GM19467 (cell line): ENCODE measurements around the gene FAM72D.
"Not testable (repeated sequence)": the region's sequence is repeated elsewhere in the genome, so short reads cannot be mapped to it uniquely, and the experiment has no call there.

Experiments used
- ATAC-seq: cut with Tn5 transposase; IDR thresholded peaks from one replicate; pipeline ENCODE4 v1.9.1; 2021; ENCODE audit warnings: mild to moderate bottlenecking, moderate library complexity; ENCODE audit not compliant: unreplicated experiment

The FAM72D gene

DNA sequence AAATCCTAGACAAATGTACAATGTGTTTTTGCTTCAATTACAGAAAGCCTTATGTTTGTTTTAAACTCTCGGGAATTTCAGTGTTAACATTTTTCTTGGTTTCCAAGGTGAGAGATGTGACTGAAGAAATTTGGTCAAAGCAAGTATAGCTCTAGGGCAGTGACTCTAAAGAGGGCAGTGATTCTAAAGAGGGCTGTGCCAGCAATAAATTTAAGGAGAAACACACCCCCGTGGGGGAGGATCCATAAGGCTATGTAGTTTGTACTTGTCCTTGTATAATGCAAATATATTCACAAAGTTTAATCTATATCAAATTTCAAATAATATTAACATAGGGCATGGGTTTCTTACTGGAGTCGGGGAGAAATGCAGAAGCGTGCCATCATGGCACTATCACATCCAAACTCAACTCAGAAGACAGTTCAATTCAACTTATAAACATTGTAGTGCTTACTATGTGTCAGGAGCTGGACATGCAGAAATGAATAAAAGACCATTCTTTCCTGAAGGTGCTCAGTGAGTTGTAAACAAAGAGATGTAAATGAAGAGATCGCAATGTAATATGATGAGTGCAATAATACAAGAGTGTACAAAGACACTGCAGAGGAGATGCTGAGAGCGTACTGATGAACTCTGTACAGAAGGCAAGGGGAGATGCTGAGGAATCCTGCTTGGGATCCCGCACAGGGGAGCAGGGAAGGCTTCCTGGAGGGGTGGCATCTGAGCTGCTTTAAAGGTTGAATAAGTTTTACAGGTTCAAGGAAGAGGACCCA is 13.1 kb upstream of the FAM72D start:
- ATAC-seq, result not testable (repeated sequence)

GRCh38 chr1:145093517-145094149 is 2.1 kb upstream of the FAM72D start:
- not testable (repeated sequence) for ATAC-seq

DNA sequence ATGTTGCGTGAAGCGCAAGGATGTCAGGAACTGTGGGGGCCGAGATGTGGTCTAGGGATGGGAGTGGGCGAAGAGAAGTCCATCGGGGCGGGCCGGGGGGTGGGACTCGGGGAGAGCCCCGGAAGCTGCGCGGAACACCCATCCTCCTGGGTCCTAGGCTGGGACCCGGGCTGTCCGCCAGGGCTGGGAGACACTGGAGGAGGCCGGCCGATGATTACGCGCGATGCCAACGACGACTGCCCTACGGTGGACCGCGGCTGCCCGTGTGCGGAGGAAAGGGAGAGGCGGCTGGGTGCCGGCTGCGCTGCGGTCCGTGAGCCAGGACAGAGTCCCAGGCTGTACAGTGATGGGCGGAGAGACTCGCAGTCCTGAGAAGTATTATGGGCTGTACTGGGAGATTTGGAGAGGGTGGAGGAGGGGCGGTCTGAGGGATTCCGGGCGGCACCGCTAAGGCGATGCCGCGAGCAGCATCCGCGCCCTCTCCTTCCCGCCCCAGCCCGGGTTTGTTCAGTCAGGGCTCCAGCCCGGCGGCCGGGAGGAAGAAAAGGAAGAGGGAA is 1.0 kb upstream of the FAM72D start:
- ATAC-seq, result peak; percentile 5

DNA sequence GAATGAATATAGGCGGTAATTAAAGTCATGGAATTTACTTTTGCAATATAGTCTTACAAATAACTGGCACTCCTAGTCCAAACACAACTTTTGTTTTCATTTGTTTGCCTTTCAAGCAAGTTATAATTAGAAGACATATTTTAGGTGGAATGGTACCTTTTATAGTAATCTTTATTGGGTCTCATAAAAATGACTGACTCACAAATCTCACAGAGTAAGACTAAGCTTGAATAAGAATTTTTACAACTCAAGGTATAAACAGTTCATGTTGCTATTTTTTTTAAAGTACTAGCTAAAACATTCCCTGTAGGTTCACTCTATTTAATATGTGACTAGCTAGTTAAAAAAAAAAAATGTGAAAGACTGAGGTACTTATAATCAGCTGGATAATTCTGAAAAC is 6.0 kb downstream of the FAM72D start:
- not testable (repeated sequence) for ATAC-seq

DNA sequence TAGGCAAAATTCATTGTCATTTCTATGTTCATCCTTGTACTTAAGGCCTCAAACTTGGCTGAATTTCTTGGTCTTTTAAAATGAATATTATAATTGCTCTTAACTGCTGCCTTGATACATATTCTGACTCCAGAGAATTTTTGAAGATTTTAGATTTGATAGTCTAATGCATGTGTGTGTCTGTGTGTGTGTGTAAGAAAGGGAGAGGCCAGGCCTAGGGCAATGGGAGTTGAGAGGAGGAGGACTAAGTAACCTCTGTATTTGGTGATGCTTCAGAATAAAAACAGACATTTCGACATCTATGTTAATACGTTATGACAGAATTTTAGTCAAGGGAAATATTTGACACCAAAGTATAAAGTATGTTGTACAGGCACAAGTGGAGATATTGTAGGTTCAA is 7.5 kb downstream of the FAM72D start:
- not testable (repeated sequence) for ATAC-seq

GRCh38 chr1:145111674-145112073 is 15.9 kb downstream of the FAM72D start:
- not testable (repeated sequence) for ATAC-seq

DNA sequence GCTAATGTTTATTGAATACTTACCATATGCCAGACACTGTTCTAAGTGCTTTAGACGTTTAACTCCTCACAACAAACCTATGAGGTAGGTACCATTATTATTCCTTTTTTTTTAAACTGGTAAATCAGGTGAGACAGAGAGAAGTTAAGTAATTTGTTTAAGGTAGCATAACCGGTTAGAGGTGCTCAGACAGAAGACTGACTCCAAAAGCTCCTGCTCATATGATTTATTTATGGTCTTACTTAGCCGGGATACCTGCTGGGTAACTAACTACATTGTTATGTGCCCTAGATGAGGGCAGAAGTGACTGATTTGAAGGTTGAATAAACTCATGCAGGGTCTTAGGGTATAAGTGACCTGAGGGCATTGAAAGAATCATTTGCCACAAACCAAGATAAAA is 16.9 kb downstream of the FAM72D start:
- not testable (repeated sequence) for ATAC-seq

- not testable (repeated sequence) for ATAC-seq
These were observed 18.8 kb downstream of the FAM72D start for GRCh38 chr1:145114560-145115057.

GRCh38 chr1:145115587-145116493 is 20.1 kb downstream of the FAM72D start:
- ATAC-seq, result not testable (repeated sequence)

DNA sequence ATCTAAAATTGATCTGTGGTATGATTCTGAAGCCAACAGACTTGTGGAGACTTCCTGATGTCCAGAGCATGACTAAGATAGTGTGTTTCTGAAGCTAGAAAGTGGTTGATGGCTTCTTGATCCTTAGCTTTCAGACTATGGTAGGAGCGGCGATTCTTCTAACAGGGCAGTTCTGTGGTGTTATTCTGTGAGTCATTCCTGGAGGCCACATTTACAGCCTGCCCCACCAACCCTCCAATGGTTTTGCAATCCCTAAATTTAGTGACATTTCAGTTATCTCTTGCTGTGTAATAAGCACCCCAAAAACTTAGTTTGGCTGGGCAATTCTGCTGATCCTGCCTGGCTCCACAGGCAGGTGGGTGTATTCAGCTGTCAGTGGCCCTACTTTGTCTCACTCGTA is 24.1 kb downstream of the FAM72D start:
- ATAC-seq, result not testable (repeated sequence)

DNA sequence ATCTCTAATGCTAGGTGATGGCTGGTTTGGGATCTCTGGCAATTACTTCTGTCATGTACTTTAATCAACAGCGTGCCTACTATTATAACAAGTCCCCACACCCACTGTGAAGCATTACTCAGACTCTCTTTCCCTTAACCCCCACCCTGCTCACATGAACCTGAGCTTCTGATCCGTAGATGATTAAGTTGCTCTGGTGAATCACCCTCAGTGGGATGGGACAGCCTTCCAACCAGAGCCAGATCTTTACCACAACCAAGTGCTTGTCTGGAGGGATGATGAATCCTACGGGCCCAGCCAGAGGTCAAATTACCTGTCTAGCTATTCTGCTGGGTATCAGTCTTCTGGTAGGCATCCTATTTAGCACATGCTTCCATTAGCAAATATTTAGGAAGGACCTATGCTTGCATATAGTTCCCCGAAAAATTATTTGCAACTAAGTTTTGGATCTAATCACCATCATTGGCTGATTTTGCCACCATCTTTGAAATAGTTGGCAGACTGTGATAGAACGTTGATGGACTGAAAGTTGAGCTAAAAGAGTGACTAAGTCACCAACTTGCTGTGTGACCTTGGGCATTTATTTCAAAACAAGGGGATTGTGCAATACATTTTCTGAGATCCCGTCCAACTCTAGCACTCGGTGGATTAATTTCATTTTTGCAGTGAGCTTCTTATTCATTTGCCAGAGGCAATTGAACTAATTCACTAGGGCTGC is 26.7 kb downstream of the FAM72D start:
- ATAC-seq, result not testable (repeated sequence)

DNA sequence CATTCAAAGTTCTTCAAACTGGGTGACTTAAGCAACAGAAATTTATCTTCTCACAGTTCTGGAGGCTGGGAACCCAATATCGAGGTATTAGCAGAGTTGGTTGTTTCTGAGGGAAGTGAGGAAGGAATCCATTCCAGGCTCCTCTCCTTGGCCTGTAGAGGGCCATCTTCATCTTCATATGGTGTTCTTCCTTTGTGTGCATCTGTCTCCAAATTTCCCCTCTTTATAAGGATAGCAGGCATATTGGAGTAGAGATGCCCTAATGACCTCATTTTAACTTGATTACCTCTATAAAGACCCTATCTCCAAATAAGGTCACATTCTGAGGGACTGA is 27.3 kb downstream of the FAM72D start:
- ATAC-seq, result not testable (repeated sequence)

DNA sequence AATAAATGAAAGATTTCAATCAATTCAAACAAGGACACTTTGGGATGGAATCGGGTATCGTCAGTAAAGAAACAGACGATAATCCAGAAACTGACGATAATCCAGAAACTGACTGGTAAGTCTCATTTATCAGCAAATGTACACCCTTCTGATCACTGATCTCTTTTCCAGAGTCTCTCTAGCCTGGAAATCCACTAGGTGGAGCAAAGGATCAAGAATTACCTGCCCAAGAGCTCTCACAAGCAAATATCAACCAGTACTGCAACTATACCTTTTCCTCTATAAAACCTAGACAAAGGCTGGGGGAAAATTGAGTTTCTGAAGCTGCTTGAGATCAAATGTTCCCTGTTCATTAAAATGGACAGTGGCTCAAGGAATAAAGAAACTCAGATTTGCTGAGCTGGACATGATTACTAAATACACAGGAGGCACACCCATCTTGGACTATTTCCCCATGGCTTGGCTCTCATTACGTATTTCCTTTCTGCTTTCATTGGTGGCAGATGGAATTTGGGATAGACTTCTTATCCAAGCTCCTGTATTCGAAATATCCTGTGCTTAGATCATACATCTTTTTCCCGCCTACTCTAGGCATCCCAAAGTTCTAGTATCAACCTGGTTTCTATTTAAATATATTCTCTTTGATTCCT is 28.3 kb downstream of the FAM72D start:
- ATAC-seq, result not testable (repeated sequence)

GRCh38 chr1:145125112-145125511 is 29.3 kb downstream of the FAM72D start:
- ATAC-seq, result not testable (repeated sequence)

GRCh38 chr1:145127144-145127543 is 31.4 kb downstream of the FAM72D start:
- not testable (repeated sequence) for ATAC-seq

GRCh38 chr1:145128697-145129469 is 33.1 kb downstream of the FAM72D start:
- ATAC-seq, result not testable (repeated sequence)

- ATAC-seq, result not testable (repeated sequence)
These were observed 38.7 kb downstream of the FAM72D start for GRCh38 chr1:145134476-145134875.

- not testable (repeated sequence) for ATAC-seq
These were observed 44.8 kb downstream of the FAM72D start for GRCh38 chr1:145140549-145140948.
